ENCODE results near the gene ZNF232.
"Not testable (repeated sequence)": the region's sequence is repeated elsewhere in the genome, so short reads cannot be mapped to it uniquely, and the experiment has no call there.

The ZNF232 gene

GRCh38 chr17:5092218-5093010 is 19.3 kb downstream of the ZNF232 start:
- no peak for DNase-seq

GRCh38 chr17:5080591-5080990 is 31.1 kb downstream of the ZNF232 start:
- DNase-seq, result no peak

DNA sequence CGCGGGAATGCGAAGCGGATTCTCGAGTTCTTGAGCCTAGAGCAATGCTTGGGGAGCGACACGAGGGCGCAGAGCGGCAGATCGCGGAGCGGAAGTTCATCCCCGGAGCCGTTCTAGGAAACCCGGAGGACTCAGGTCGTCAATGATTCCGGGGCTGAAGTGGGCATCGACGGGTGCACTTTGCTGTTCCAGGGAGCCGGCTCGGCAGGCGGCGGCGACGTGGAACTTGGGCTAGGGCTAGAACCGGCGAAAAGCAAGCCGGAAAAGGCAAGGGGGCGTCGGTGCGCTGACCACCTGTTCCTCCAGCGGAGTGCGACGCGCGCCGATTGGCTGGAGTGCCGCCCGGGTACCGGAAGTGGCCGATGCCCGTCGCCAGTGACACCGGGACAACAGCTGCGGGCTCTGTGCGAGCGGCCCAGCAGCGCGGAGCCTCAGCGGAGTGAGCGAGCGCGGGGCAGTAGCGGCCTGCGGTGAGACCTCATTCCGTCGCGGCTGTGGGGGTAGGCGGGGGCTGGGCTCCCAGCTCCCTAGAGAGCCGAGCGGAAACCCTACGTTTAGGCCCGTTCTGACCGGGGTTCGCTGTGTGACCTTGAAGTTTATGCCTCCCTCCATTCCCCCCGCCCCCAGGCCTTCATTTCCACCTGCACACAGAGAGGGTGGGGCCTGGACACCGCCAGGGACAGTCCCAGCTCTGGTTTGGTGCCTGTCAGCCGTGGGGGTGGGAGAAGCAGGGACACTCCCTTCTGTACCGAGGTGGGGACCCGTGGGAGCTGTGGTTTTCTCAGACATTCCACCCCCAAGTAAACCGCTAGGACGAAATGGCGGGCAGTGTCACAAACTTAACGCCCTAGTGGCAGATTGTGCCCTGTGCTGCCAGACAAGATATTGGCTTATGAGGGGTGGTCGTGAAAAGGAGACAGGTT is 33.3 kb downstream of the ZNF232 start, which contains the start of gene ZFP3:
Gene ZFP3, plus strand, starts transcription at position 362 of the 923 bp plus-strand sequence. CDS start 13,038 bp downstream, outside the sequence.
- peak; percentile 74 for DNase-seq

DNA sequence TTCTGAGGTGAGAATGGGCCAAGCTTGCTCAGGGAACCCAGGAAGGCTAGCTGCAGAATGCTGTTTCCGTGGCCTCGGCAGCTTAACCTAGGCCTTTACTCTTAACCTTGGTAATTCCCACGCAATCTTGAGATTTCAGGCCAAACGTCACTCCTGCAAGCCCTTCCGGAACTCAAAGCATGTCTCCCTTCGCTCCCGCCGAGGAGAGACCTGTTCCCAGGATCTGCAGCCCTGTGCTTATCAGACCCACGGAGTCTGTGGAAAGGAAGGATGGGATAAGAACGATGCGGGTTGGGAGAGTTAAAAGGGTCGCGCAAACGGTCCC is 33.9 kb downstream of the ZNF232 start:
- DNase-seq, result no peak

GRCh38 chr17:5077275-5077674 is 34.4 kb downstream of the ZNF232 start:
- DNase-seq, result not testable (repeated sequence)

DNA sequence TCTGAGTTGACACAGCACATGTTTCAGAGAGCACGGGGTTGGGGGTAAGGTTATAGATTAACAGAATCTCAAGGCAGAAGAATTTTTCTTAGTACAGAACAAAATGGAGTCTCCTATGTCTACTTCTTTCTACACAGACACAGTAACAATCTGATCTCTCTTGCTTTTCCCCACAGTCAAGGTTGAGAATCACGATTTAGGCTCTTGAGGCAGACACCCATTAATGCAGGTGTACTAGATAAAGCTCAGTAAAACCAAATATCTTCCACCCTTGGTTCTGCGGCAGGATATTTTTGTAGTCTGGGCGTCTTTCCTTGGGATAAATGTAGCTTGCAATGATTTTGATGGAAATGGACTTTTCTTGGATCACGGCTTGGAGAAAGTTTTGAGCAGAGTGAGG is 36.2 kb downstream of the ZNF232 start:
- DNase-seq, result not testable (repeated sequence)

DNA sequence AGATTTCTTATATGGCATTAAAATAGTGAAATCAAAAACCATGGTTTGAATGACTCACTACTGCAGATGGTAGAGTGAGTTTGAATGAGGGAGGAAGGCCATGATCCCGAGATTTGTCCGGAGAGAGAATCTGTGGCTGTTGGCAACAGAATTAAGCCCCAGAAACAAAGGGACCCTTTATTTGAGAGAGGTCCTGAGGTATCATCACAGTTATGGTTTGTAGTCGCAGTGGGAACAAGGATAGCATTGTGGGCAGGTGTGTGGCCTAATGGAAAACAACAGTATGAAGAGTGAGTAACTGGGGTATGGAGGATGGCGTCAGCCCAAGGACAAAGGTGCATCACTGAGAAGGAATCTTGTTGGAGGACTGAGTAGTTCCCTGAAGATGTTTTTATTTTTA is 42.0 kb downstream of the ZNF232 start:
- DNase-seq, result no peak

DNA sequence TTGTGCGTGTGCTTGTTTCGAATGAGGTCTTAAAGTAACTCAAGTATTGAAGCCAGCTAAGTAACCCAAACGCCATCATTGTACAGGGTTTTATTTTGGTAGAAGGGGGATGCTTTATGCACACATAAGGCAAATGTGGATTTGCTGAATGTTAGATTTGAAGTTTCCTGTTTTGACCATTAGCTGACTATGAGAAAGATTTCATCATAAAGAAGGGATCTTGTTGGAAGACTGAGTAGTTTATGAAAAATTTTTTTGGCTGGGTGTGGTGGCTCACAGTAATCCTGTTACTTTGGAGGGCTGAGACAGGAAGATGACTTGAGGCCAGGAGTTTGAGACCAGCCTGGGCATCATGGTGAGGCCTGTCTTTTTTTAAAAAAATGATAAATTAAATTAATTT is 43.4 kb downstream of the ZNF232 start:
- no peak for DNase-seq

- no peak for DNase-seq
These were observed 46.4 kb downstream of the ZNF232 start for GRCh38 chr17:5065227-5065744.
